Fibroblast of lung (primary cell): ENCODE results near the gene TREML2.

Experiments used
- EZH2 ChIP-seq: IDR thresholded peaks from 2 replicates; pipeline ENCODE4 v1.5.1; 2012; ENCODE audit warnings: low read length, control low read depth, mild to moderate bottlenecking; ENCODE audit errors: missing control alignments
- TF ChIP-seq, protein P1 (sequence below), 2 donors: IDR thresholded peaks in 1 of 2; conservative IDR thresholded peaks in 1 of 2; 1 replicate in 1 of 2; 2 replicates in 1 of 2; pipeline ENCODE4 v1.5.1; 2011 to 2012; ENCODE audit warnings: low read length in 2 of 2, control low read depth in 1 of 2, inconsistent platforms in 1 of 2, low read depth in 1 of 2, mild to moderate bottlenecking in 1 of 2

DNA sequence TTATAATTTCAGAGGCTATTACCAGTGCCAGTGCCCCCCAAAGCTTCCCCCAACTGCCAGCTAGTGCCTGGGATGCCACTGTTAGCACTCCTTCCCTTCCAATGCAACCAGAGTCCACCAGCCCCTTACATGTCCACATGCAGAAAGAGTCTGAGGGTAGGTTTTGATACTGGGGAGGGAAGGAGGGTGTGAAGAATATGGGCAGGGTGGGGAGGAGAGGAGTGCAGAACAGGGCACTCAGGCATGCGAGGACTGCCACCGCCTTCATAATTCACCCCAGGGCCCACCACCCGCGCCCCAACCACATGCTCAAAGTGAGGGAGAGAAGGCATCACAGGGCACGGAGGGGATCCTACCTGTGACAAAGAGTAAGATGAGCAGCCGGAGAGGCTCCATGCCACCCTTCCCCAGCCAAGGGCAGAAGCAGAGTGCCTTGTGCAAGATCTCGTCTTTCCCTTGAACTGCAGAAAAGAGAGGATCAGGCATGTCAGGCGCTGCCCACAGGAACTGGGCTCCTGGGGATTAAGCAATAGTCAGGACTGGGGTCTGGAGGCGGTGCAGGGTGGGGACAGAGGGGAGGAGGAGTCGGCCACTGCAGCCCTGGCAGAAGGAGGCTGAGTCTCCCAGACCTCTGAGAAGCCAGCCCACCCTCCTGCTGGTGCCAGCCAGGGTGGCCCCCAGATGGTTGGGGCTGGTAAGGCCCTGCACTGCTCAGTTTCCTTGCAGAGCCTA is 38.1 kb downstream of the TREML2 start, which contains the start of gene TREM2:
- TF ChIP-seq EZH2, result no peak
- TF ChIP-seq, protein P1, sequence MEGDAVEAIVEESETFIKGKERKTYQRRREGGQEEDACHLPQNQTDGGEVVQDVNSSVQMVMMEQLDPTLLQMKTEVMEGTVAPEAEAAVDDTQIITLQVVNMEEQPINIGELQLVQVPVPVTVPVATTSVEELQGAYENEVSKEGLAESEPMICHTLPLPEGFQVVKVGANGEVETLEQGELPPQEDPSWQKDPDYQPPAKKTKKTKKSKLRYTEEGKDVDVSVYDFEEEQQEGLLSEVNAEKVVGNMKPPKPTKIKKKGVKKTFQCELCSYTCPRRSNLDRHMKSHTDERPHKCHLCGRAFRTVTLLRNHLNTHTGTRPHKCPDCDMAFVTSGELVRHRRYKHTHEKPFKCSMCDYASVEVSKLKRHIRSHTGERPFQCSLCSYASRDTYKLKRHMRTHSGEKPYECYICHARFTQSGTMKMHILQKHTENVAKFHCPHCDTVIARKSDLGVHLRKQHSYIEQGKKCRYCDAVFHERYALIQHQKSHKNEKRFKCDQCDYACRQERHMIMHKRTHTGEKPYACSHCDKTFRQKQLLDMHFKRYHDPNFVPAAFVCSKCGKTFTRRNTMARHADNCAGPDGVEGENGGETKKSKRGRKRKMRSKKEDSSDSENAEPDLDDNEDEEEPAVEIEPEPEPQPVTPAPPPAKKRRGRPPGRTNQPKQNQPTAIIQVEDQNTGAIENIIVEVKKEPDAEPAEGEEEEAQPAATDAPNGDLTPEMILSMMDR (conservative IDR thresholded peaks at IDR 0.05 in 1 of 2, IDR thresholded peaks at IDR 0.05 in 1 of 2; ENCODE audit: low read depth in 1 of 2, low read length in 2 of 2), result no peak
